CD4-positive, alpha-beta T cell (primary cell): Measurements from ENCODE around the gene LMTK3. TPM values are rescaled to one million over a fixed set of nuclear protein-coding genes. Genes with fewer than 3 reads are reported as not detected.

Experiments used
- ATAC-seq: fragments of 200-7000 bp; cut with Tn5 transposase; one replicate; pipeline ENCODE4 v1.10.0; 2022; ENCODE audit warnings: mild to moderate bottlenecking; ENCODE audit not compliant: poor library complexity
- CTCF ChIA-PET: fragments of 350-600 bp; sonication (Branson Sonifier 250); formaldehyde crosslinking; loops from one replicate; lab custom pipeline; 2021; ENCODE audit warnings: antibody characterized with exemption, inconsistent platforms; lab: Charles Lee
- POLR2A ChIA-PET: fragments of 350-600 bp; sonication (Branson Sonifier 250); formaldehyde crosslinking; loops from one replicate; lab custom pipeline; 2021; ENCODE audit warnings: antibody characterized with exemption, inconsistent platforms; lab: Charles Lee
- DNase-seq, 14 experiments: peaks; one replicate each; pipeline ENCODE4 v3.0.0-alpha.2; 2013 to 2020; ENCODE audit warnings: mixed read lengths in 2 of 14
- H3K27ac ChIP-seq, 2 donors: one replicate each; pipeline versions ENCODE4 v1.5.1 to v1.7.0; 2013; ENCODE audit warnings: low read length in 2 of 2, low read depth in 1 of 2, mild to moderate bottlenecking in 1 of 2
- H3K27me3 ChIP-seq, 2 experiments: 1 replicate in 1 of 2; 2 replicates in 1 of 2; pipeline versions ENCODE4 v1.6.1 to v1.7.0; 2013; ENCODE audit warnings: low read length in 2 of 2, control low read depth in 1 of 2, mild to moderate bottlenecking in 1 of 2, moderate library complexity in 1 of 2; ENCODE audit not compliant: insufficient read depth in 2 of 2, control insufficient read depth in 1 of 2
- H3K36me3 ChIP-seq: one replicate; pipeline ENCODE4 v1.6.1; 2013; ENCODE audit warnings: low read length, control low read depth; ENCODE audit not compliant: insufficient read depth
- H3K4me1 ChIP-seq: one replicate; pipeline ENCODE4 v1.6.1; 2013; ENCODE audit warnings: low read length, control low read depth; ENCODE audit not compliant: insufficient read depth
- H3K4me3 ChIP-seq: one replicate; pipeline ENCODE4 v1.5.1; 2013; ENCODE audit warnings: mild to moderate bottlenecking, low read length, moderate library complexity
- H3K9me3 ChIP-seq, 2 experiments: 1 replicate in 1 of 2; 2 replicates in 1 of 2; pipeline versions ENCODE4 v1.6.1 to v1.7.0; 2013; ENCODE audit warnings: low read length in 2 of 2, mild to moderate bottlenecking in 2 of 2, control low read depth in 1 of 2, moderate library complexity in 1 of 2; ENCODE audit not compliant: control insufficient read depth in 1 of 2, insufficient read depth in 1 of 2
- H3K27ac Mint-ChIP-seq: one replicate; pipeline ENCODE4 v1.8.0; 2020; ENCODE audit warnings: mixed read lengths
- H3K27me3 Mint-ChIP-seq: one replicate; pipeline ENCODE4 v1.8.0; 2021; ENCODE audit warnings: mixed read lengths
- H3K36me3 Mint-ChIP-seq: one replicate; pipeline ENCODE4 v1.8.0; 2021; ENCODE audit warnings: low read depth, mixed read lengths
- H3K4me1 Mint-ChIP-seq: one replicate; pipeline ENCODE4 v1.8.0; 2021; ENCODE audit warnings: low read depth, mixed read lengths
- H3K4me3 Mint-ChIP-seq: one replicate; pipeline ENCODE4 v1.8.0; 2020; ENCODE audit warnings: mild to moderate bottlenecking, mixed read lengths
- H3K9me3 Mint-ChIP-seq: one replicate; pipeline ENCODE4 v1.8.0; 2020; ENCODE audit warnings: mixed read lengths
- CTCF ChIP-seq: fragments of 200-600 bp; IDR thresholded peaks from one replicate; pipeline ENCODE4 v1.8.0; 2022; ENCODE audit warnings: antibody characterized with exemption, mild to moderate bottlenecking
- intact Hi-C, 2 experiments: fragments of 100-400 bp; cut with DNase I in 1 of 2; cut with micrococcal nuclease in 1 of 2; formaldehyde crosslinking; loops; one replicate each; pipeline versions ENCODE4 v1.15.1 to v1.9.0; 2023 to 2025; cut with DNase I, micrococcal nuclease
- total RNA-seq, 174 experiments: library from RNA in 2 of 174; stranded (reverse) in 2 of 174; gene quantifications; one replicate each; pipeline ENCODE4 v1.2.3 and lab custom pipeline; 2021 to 2026

LMTK3 gene
- total RNA-seq, 2 experiments from 2014 or later, result 15.6 to 18.9 TPM

- Histone ChIP-seq H3K4me1 (no peaks in the 10 kb centered on the region), H3K4me3 (no peak overlapping the region), H3K9me3 (no peaks in the 10 kb centered on the region), H3K27ac (no peak overlapping the region), H3K36me3 (peaks cover 79% of the 10 kb centered on the region), H3K27me3 (no peaks in the 10 kb centered on the region)
- ChIA-PET POLR2A (no interaction called here), CTCF (no interaction called here)
- ATAC-seq, result no peak
- intact Hi-C loops, result no loop called here
- no peak overlapping the region for H3K4me3 Mint-ChIP-seq
- no peaks in the 10 kb centered on the region for H3K9me3 Mint-ChIP-seq
- peak in 1 of 14 experiments; percentile 27 for DNase-seq
- peaks cover 8% of the 10 kb centered on the region for H3K4me1 Mint-ChIP-seq
- no peaks in the 10 kb centered on the region for H3K27me3 Mint-ChIP-seq
- H3K27ac Mint-ChIP-seq, result no peak overlapping the region
- TF ChIP-seq CTCF, result no peak
- H3K36me3 Mint-ChIP-seq, result peaks cover 65% of the 10 kb centered on the region
Observed at GRCh38 chr19:48452289-48453190, 59.1 kb downstream of the LMTK3 start.

GRCh38 chr19:48451624-48452023 is 60.0 kb downstream of the LMTK3 start:
- peaks cover 67% of the 10 kb centered on the region for H3K36me3 Mint-ChIP-seq
- POLR2A ChIA-PET, result no interaction called here
- peaks cover 10% of the 10 kb centered on the region for H3K4me1 Mint-ChIP-seq
- Histone ChIP-seq H3K27me3 (no peaks in the 10 kb centered on the region), H3K4me3 (no peak overlapping the region), H3K27ac (no peak overlapping the region), H3K9me3 (no peaks in the 10 kb centered on the region), H3K4me1 (peaks cover 2% of the 10 kb centered on the region), H3K36me3 (peaks cover 73% of the 10 kb centered on the region)
- no peak for ATAC-seq
- no peaks in the 10 kb centered on the region for H3K9me3 Mint-ChIP-seq
- CTCF ChIA-PET, result no interaction called here
- H3K27me3 Mint-ChIP-seq, result no peaks in the 10 kb centered on the region
- DNase-seq, result no peak
- no peak overlapping the region for H3K27ac Mint-ChIP-seq
- TF ChIP-seq CTCF, result no peak
- intact Hi-C loops, result no loop called here
- no peak overlapping the region for H3K4me3 Mint-ChIP-seq

- CTCF ChIA-PET, result no interaction called here
- Mint-ChIP-seq H3K4me3 (no peak overlapping the region), H3K27ac (no peak overlapping the region), H3K4me1 (peaks cover 12% of the 10 kb centered on the region), H3K27me3 (no peaks in the 10 kb centered on the region), H3K36me3 (peaks cover 75% of the 10 kb centered on the region), H3K9me3 (no peaks in the 10 kb centered on the region)
- TF ChIP-seq CTCF, result no peak
- POLR2A ChIA-PET, result no interaction called here
- Histone ChIP-seq H3K4me3 (no peak overlapping the region), H3K27me3 (no peaks in the 10 kb centered on the region), H3K27ac (no peak overlapping the region), H3K36me3 (peaks cover 70% of the 10 kb centered on the region), H3K9me3 (no peaks in the 10 kb centered on the region), H3K4me1 (peaks cover 10% of the 10 kb centered on the region)
- ATAC-seq, result no peak
- no peak for DNase-seq
- intact Hi-C loops, result no loop called here
Observed at GRCh38 chr19:48450863-48451262, 60.8 kb downstream of the LMTK3 start.
